Stomach smooth muscle (tissue), 2 donors: ENCODE measurements around the gene MXD1.
"Not testable (repeated sequence)": the region's sequence is repeated elsewhere in the genome, so short reads cannot be mapped to it uniquely, and the experiment has no call there.

ENCODE experiments used
- H3K27ac ChIP-seq: one replicate; pipeline ENCODE4 v1.7.0; 2013; ENCODE audit warnings: mild to moderate bottlenecking, low read length, inconsistent platforms
- H3K27me3 ChIP-seq, 2 donors: one replicate each; pipeline ENCODE4 v1.7.0; 2013; ENCODE audit warnings: low read length in 2 of 2; ENCODE audit not compliant: insufficient read depth in 2 of 2, control insufficient read depth in 1 of 2
- H3K36me3 ChIP-seq, 2 donors: one replicate each; pipeline ENCODE4 v1.7.0; 2013; ENCODE audit warnings: low read length in 2 of 2; ENCODE audit not compliant: control insufficient read depth in 2 of 2, insufficient read depth in 2 of 2
- H3K4me1 ChIP-seq: one replicate; pipeline ENCODE4 v1.7.0; 2013; ENCODE audit warnings: low read length; ENCODE audit not compliant: control insufficient read depth, insufficient read depth
- H3K4me3 ChIP-seq, 2 donors: one replicate each; pipeline ENCODE4 v1.7.0; 2013; ENCODE audit warnings: low read length in 2 of 2
- H3K9ac ChIP-seq, 2 donors: one replicate each; pipeline ENCODE4 v1.7.0; 2013; ENCODE audit warnings: low read length in 2 of 2, mild to moderate bottlenecking in 1 of 2
- H3K9me3 ChIP-seq, 2 donors: one replicate each; pipeline ENCODE4 v1.7.0; 2013; ENCODE audit warnings: low read length in 2 of 2; ENCODE audit not compliant: control insufficient read depth in 2 of 2
- donor health status: healthy.
- donor health status: Pancreatic carcinoma.

MXD1 gene

DNA sequence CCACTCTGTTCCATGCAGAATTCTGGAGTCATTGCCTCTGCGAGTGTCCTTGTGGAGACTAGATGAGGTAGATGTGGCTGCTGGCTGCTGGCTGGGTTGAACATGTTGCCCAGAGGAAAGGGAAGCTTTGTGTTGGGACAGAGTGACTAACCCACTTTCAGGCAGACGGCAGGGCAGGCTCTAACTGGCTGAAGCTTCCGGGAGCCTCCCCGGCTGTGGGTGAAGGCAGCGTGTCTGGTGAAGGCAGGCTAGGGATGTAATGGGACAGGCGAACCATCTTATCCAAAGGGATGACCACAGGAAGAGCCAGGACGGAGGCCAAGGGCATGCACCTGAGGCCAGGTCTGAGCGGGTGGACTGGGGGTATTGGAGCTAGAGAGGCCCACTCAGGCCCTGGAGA is 30.5 kb downstream of the MXD1 start:
- H3K4me1 ChIP-seq, result peaks cover 2% of the 10 kb centered on the region
- H3K9ac ChIP-seq, result no peak overlapping the region
- no peak overlapping the region for H3K4me3 ChIP-seq
- no peaks in the 10 kb centered on the region for H3K9me3 ChIP-seq
- H3K27me3 ChIP-seq, result peaks cover 0 to 3% of the 10 kb centered on the region in 2 donors
- H3K36me3 ChIP-seq, result peaks cover 16 to 18% of the 10 kb centered on the region in 2 donors
- H3K27ac ChIP-seq, result no peak overlapping the region

DNA sequence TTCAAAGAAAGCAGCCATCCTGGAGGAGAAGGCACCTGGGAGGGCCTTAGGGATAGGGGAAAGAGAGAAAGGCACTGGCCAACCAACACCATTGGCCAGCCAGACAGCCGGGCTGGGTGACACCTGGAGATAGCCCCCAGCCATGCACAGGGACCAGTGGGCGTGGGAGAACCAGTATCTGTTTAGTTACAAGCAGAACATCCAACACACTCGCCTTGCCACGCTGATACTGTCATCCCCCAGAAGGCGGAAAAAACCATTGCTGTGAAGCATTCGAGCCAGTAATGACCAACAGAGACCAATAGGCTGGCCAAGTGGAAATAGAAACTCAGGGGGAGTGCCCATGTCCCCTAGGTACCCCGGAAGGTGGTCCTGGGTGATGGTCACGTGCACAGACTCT is 31.0 kb downstream of the MXD1 start:
- Histone ChIP-seq H3K4me1 (peaks cover 2% of the 10 kb centered on the region), H3K36me3 (peaks cover 12 to 18% of the 10 kb centered on the region in 2 donors), H3K9me3 (no peaks in the 10 kb centered on the region), H3K4me3 (no peak overlapping the region), H3K27me3 (peaks cover 0 to 3% of the 10 kb centered on the region in 2 donors), H3K9ac (no peak overlapping the region), H3K27ac (no peak overlapping the region)

- Histone ChIP-seq H3K9me3 (no peaks in the 10 kb centered on the region), H3K9ac (no peak overlapping the region), H3K27me3 (peaks cover 0 to 3% of the 10 kb centered on the region in 2 donors), H3K27ac (no peak overlapping the region), H3K36me3 (peaks cover 12 to 14% of the 10 kb centered on the region in 2 donors), H3K4me3 (no peak overlapping the region), H3K4me1 (peaks cover 2% of the 10 kb centered on the region)
Observed at GRCh38 chr2:69946351-69947324, 31.7 kb downstream of the MXD1 start.

- Histone ChIP-seq H3K36me3 (peaks cover 6 to 9% of the 10 kb centered on the region in 2 donors), H3K4me3 (no peak overlapping the region), H3K4me1 (peaks cover 2% of the 10 kb centered on the region), H3K27me3 (peaks cover 0 to 3% of the 10 kb centered on the region in 2 donors), H3K9ac (no peak overlapping the region), H3K9me3 (no peaks in the 10 kb centered on the region), H3K27ac (no peak overlapping the region)
Observed at GRCh38 chr2:69947325-69947931, 32.5 kb downstream of the MXD1 start.

DNA sequence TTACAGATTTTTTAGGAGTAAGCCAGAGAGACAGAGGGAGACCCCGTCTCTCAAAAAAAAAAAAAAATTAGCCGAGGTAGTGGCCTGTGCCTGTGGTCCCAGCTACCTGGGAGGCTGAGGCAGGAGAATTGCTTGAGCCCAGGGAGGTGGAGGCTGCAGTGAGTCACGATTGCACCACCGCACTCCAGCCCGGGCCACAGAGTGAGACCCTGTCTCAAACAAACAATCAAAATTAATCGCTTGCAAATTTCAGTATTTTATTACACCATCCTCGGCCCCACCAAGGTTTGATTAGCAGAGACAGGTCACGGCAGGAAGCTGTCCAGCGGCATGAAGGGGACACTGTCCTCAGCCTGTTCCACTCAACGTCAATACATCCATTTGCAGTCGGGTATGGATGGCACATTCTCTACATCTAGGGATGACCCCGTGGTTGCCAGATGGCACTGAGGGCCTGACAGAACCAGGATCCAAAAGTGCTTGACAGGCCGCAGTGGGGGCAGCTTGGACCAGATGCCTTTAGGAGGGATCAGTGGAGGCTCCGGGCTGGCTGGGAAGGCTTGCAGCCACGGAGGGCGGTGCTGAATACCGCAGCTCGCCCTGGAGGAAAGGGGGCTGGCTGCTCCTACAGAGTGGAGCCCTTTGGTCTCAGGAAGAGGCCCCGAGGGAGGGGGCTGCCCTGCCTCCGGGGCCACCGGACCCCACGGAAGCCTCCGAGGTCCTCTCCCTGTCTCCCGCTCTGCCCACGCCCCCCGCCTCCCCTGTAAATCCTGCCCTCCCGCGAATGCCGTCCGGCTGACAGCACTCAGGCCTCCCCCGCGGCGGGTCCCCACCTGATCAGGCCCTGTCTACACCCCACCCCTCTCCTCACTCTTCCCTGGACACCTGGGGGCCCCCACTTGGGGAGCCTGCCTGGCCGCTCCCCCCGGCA is 33.4 kb downstream of the MXD1 start:
- peaks cover 4% of the 10 kb centered on the region in 2 donors for H3K36me3 ChIP-seq
- no peak overlapping the region for H3K27ac ChIP-seq
- H3K9me3 ChIP-seq, result no peaks in the 10 kb centered on the region
- H3K4me1 ChIP-seq, result peaks cover 2% of the 10 kb centered on the region
- H3K27me3 ChIP-seq, result peaks cover 0 to 3% of the 10 kb centered on the region in 2 donors
- H3K4me3 ChIP-seq, result no peak overlapping the region
- H3K9ac ChIP-seq, result no peak overlapping the region

- Histone ChIP-seq H3K27ac (no peak overlapping the region), H3K9ac (no peak overlapping the region), H3K4me1 (peaks cover 2% of the 10 kb centered on the region), H3K36me3 (no peaks in the 10 kb centered on the region), H3K9me3 (no peaks in the 10 kb centered on the region), H3K27me3 (peaks cover 0 to 3% of the 10 kb centered on the region in 2 donors), H3K4me3 (no peak overlapping the region)
Observed at GRCh38 chr2:69948963-69949645, 34.2 kb downstream of the MXD1 start.

DNA sequence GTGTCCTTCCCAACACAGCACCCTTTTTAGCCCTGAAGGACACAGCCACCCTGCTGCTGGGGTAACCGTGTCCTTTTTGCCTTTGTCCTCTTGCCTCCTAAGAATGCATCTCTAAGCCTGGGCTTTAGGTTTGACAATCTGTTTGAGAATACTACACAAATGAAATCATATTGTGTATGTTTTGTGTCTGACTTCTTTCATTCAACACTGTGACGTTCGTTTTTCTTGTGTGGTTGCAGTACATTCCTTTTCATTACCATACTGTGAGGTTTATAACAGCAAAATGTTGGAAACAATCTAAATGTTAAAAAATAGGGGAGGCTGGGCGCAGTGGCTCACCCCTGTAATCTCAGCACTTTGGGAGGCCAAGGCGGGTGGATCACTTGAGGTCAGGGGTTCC is 35.3 kb downstream of the MXD1 start:
- Histone ChIP-seq H3K9ac (no peak overlapping the region), H3K27ac (no peak overlapping the region), H3K4me3 (no peak overlapping the region), H3K9me3 (no peaks in the 10 kb centered on the region), H3K4me1 (peaks cover 2% of the 10 kb centered on the region), H3K36me3 (no peaks in the 10 kb centered on the region), H3K27me3 (peaks cover 0 to 3% of the 10 kb centered on the region in 2 donors)

- H3K36me3 ChIP-seq, H3K4me1 ChIP-seq: not testable (repeated sequence)
Observed at GRCh38 chr2:69950671-69951070, 35.8 kb downstream of the MXD1 start.

DNA sequence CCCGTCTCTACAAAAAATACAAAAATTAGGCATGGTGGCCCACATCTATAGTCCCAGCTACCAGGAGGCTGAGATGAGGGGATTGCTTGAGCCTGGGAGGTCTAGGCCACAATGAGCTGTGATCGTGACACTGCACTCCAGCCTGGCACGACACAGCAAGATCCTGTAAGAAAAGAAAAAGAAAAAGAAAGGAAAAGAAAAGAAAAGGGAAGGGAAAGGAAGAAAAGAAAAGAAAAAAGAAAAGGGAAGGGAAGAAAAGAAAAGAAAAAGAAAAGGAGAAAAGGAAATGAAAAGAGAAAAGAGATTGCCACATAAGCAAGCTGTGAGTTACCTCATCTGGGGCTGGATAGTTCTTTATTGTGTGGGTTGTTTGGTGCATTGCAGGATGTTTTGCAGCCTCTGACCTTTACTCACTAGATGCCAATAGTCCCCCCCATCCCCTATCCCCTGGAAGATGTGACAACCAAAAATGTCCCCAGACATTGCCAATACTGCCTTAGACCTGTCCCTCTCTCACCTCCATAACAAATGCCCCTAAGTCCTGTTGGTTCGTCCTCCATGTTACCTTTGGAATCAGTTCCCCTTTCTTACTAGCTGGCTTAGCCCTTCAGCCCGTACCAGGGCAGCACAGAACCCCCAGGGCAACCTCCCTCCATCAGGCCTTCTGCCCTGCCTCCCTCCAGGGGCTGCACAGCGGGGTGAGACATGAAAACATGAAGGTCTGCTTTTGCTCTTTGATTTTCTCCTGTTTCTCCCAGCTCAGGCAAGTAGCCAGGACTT is 37.6 kb downstream of the MXD1 start:
- Histone ChIP-seq H3K9me3 (no peaks in the 10 kb centered on the region), H3K4me3 (no peak overlapping the region)

More at GRCh38 chr2:69950671-69951070, 35.8 kb downstream of the MXD1 start:
- H3K9me3 ChIP-seq, H3K9ac ChIP-seq, H3K4me3 ChIP-seq, H3K27ac ChIP-seq, H3K27me3 ChIP-seq: not testable (repeated sequence)

More for the DNA sequence above, 37.6 kb downstream of the MXD1 start:
- Histone ChIP-seq H3K27me3 (peaks cover 0 to 3% of the 10 kb centered on the region in 2 donors), H3K4me1 (peaks cover 2% of the 10 kb centered on the region), H3K36me3 (no peaks in the 10 kb centered on the region), H3K27ac (no peak overlapping the region), H3K9ac (no peak overlapping the region)
